SK-MEL-5 (cell line): ENCODE measurements around the gene METAP1. TPM values are rescaled to one million over a fixed set of nuclear protein-coding genes. Genes with fewer than 3 reads are reported as not detected.
A peak's percentile ranks its signal among the peaks of the same experiment; 100 is the strongest.
"Not testable (repeated sequence)": the region's sequence is repeated elsewhere in the genome, so short reads cannot be mapped to it uniquely, and the experiment has no call there.

Experiments used
- DNase-seq: peaks from one replicate; pipeline ENCODE4 v3.0.0-alpha.2; 2016; ENCODE audit warnings: low read depth, low spot score
- in situ Hi-C: cut with HindIII; loops from 2 replicates; pipeline ENCODE4 v1.10.0; 2016; ENCODE audit warnings: low sequenced_read_pairs, high pct_unique_total_duplicates, low pct_unique_long_range_greater_than_20kb
- polyA plus RNA-seq, 2 experiments: library from polyadenylated mRNA; depleted of rRNA; stranded (reverse); fragments of >200 nt; gene quantifications; 2 replicates each; pipeline ENCODE4 v1.2.3, GENCODE V29; 2015
- total RNA-seq: library from RNA; depleted of rRNA; stranded (reverse); fragments of >200 nt; shearing (Covaris generic); gene quantifications from 2 replicates; pipeline ENCODE4 v1.2.3, GENCODE V29; 2014; rRNA removed

Gene METAP1
- total RNA-seq = 53.1 and 58.4 TPM in 2 replicates
- polyA plus RNA-seq (2015; cell fraction: cytosol; rRNA removed) = 44.4 and 49.6 TPM in 2 replicates
- 81.4 and 111 TPM in 2 replicates for polyA plus RNA-seq (2015; cell fraction: nucleus; rRNA removed)

DNA sequence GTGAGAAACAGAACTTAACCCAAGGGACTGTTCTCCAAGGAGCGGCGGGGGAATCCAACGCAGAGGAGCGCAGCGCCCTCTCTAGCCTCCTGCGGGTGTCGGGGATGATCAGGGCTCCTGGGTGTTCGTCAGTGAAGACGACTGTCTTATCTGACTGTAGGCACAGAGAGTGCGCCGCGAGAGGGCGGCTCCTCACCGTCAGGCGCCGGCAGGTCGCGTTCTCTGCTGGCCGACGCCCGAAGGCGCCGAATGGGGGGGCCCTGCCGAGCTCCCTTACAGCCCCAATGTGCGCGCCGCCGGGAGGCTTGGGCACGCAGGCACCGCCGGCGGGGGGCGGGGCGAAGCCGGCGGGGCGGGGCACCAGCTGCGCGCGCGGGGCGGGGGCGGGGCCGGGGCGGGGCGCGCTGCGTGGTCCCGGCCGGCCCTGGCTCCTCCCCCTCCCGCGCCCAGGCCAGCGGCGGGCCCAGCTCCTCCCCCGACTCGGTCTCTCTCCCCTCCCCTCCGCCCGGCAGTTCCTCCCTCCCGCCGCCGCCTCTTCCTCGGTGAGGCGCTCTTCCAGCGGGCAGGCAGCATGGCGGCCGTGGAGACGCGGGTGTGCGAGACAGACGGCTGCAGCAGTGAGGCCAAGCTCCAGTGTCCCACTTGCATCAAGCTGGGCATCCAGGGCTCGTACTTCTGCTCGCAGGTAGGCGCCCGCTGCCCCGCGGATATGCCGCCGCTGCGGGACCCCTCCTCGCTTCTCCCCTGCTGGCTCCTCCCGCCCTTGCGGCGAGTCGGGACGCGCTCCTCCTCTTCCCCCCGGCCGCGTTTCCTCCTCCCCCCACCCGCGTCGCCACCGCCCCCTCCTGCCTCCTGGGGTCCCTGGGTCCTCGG is at the start of gene METAP1:
METAP1 (plus strand) TSS at position 539 of the 873 bp plus-strand sequence; CDS start at position 572, 33 bp downstream.
- in situ Hi-C loops = no loop called here
- DNase-seq = peak; percentile 92

DNA sequence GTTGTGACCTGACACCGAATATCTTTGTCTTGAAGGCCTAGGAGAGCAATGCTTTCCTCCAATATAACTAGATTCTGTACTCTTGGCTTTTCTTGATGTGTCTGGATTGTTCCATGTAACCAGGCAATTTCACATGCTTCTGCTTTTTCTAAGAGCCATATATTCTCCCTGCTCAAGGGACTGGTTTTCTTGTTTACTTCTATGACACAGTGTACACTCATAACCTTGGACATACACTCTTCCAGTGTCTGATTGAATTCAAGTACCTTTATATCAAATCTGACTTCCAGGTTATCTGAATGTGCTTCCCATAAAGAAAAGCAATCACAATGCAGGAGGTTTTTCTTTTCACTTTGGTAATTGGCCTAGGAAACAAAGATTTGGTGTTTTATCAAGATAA is 49.2 kb upstream of the METAP1 start:
- in situ Hi-C loops = no loop called here
- no peak for DNase-seq

DNA sequence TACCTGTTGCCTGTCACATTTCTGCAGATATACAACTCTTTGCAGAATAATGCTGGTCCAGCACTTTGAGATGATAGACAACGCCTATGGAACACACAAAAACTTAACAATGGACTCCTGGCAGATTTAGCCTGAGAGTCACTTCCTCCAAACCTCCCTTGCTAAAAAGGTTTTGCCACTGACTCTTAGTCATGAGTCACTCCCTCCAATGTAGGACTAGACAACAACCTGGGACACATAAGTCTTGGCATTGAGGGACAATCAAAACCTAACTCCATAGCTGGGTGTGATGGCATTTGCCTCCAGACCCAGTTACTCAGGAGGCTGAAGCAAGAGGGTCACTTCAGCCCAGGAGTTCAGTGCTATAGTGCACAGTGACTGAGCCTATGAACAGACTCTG is 44.6 kb upstream of the METAP1 start:
- in situ Hi-C loops = no loop called here
- no peak for DNase-seq

DNA sequence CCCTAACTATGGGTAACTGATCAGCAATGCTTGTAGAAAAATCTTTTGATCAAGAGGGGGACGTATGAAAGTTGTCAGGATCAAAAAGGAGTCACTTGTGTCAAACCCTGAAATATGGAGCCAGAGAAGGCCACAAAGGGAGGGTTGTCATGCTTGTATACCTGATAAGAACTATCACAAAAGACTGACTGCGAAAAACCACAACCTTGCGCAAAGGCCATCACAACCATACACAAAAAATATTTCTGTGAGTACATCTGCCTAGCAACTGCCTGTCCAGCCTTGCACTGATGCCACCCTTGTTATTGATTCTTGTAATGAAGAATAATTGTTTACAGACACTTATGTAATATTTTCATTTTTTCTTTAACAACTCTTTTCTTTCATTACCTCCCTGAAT is 43.8 kb upstream of the METAP1 start:
- DNase-seq = no peak
- in situ Hi-C loops = no loop called here

DNA sequence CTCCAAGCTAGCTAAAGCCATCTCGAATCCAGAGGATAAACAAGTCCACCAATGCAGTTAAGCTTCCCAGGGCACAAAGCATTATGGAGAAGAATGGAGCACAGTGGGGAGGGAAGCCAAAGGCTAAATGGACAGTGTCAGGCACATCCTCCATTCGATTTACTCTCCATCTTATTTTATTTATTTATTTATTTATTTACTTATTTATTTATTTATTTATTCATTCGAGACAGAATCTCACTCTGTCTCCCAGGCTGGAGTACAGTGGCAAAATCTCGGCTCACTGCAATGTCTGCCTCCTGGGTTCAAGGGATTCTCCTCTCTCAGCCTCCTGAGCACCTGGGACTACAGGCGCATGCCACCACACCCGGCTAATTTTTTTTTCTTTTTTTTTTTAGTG is 40.3 kb upstream of the METAP1 start:
- in situ Hi-C loops = no loop called here
- no peak for DNase-seq

DNA sequence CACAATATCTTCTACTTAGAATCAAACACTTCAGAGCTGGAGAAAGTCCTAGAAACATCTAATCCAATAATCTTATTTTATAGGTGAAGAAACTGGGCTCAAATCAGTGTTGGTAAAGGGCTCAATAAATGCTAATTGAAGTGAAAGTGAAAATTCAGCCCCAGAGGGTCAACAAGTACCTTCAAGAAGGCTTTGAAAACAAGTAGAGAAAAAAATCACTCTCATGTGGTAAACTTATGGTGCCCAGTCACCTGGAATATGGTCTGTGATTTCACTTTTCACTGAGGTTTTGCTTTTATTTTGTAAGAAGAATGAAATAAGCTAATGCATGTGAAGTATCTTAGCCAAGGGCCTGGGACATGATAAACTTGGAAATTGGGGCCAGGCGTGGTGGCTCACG is 37.5 kb upstream of the METAP1 start:
- no peak for DNase-seq
- in situ Hi-C loops = no loop called here

DNA sequence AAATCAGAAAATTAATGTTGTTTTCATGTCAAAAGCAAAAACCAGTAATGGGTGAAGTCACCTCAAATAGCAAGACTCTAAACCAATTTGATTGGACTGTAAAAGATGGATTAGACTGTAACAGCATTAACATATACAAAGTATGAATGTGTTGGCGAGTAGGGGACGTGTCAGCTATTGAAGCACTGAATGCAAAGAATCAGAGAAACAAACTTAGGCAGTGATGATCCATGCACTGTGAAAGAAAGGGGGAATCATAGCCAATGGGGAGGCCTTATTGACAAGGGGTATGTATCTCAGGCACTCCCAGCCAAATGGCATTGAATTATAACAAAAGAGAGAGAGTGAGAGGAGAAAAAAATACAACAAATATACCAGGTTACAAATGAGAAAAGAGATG is 36.1 kb upstream of the METAP1 start:
- in situ Hi-C loops = no loop called here
- no peak for DNase-seq

DNA sequence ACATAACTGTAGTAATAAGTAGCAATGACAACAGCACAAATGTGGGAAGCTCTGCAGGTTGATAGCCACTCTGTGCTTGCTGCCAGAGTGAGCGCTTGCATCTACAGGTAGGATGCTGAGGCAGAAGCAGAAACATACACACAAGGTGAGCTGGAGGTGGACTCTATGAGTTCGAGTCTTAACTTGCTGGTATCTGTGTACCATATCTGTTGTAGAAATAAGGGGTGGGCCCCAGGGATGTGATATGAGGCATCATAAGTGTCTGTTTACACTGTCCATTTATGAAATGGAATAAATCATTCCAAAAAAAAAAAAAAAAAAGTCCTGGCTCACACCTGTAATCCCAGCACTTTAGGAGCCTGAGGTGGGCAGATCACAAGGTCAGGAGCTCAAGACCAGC is 33.8 kb upstream of the METAP1 start:
- in situ Hi-C loops = no loop called here
- DNase-seq = no peak

DNA sequence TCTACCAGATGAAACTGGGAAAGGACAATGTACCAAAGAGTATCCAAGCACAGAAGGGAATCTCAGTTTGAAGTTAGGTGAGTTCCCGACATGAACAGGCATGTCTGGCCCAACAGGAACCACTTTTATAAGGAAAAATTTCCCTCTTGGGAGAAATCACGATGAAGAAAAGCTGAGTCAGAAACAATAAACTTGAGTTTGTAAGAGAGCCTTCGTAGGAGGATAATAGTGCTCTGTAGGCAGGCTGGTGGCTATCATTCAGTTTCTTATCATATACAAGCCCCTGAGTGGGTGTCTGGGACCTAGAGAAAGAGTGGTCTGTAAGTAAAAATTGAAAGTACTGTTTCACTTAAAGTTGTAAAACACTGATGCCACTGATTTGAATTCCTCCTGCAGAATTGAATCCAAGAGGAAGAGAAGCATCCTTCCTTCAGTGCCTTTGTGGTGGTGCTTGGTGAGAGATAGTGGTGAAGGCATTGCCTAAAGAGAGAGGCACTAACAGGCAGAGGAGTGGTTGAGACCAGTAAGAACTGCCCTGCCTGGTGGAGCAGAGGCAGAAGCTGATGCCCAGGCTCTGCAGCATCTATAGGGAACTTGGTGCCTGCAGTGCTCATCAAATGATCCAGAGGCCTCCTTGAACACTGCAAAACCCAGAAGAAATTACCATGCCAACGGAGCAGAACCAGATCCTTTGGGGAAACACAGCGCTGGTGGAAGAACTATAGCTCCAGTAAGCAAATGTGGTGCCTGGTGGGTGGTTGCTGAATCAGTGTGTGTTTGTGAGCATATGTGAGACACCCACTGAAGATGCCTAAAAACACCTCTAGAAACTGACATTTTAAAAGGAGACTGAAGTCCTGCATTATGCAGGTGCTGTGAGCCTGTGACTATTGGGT is 31.7 kb upstream of the METAP1 start:
- in situ Hi-C loops = no loop called here

DNA sequence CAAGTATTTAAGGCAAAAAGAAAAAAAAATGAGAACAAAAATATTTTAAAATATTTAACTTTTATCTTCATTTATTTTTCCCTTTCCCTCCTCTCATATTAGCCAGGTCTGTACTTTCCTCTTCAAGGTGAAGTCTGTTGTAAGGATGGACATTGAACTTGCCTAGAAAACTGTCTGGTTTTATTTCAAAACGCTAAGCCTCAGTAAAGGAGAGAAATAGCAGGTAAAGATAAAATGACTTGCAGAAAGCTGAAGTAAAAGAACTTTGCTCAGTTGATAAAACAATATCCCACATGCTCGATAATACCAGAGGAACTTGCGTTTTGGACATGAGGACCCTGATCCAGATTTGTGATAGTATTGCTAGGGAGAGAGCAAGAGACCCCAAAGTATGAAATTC is 28.6 kb upstream of the METAP1 start:
- in situ Hi-C loops = no loop called here

More for the DNA sequence above, 31.7 kb upstream of the METAP1 start:
- no peak for DNase-seq

DNA sequence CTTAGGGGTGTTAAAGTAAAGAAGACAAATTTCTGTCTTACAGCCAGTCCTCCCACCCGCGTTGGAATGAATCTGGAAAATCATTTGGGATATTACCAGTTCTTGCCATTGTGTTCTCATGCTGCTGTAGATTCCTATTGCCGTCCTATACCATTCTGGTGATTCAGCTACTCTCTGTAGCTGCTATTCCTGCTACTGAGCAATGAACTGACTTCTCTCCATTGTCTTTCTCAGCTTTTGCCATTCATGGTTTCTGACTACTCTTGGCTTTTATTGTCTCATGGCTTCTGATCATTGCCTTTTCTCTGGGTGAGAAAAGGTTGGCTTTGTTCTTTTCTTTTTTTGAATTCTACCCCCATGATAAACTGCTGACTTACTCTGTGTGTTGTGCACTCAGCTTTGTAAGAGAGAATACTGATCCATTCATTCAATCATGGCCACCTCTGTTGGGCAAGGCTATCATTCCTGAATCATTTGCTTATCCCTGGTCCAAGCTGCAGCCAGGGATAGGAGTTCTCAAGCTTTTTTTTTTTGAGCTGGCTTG is 27.7 kb upstream of the METAP1 start:
- DNase-seq = peak; percentile 55
- in situ Hi-C loops = no loop called here

More for the DNA sequence above, 28.6 kb upstream of the METAP1 start:
- DNase-seq = no peak

DNA sequence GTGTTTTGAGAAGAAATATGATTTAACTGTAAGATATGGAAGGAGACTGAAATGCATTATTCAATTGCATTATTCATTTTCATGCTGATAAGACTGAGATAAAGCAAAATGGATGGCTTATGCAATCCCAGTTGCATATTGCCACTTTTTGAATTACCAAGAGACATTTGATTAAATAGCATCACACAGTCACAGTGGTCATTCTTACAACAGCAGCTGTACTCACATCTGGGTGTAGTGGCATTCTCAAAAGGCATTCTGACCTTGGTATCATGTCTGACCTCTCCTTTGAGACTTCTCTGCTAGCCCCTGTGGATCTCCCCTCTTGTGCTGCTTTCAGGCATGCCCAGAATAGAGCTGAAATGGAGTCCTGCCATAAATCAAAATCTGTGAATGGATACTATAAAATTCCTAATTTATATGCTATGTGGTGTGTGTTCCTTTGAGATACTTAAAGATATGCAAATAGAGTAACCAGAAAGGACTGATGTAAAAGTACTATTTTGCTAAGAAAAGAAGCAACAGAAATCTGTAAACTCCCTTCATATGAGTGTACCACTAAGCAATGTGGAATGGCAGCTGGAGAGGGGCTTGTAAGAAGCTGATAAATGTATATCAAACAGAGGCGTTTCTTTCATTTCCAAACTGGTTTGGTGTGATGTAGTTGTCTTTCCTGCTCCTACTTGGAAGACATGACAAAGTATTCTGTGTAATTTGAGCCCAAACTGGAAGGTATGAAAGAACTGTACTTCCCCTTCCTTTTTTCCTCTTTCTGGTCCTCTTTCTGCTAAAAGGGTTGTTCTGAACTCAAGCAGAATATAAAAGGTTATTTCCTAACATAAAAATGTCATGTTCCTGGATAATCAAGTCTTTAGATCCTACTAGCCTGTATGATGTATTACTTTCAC is 25.4 kb upstream of the METAP1 start:
- in situ Hi-C loops = no loop called here
- DNase-seq = no peak

DNA sequence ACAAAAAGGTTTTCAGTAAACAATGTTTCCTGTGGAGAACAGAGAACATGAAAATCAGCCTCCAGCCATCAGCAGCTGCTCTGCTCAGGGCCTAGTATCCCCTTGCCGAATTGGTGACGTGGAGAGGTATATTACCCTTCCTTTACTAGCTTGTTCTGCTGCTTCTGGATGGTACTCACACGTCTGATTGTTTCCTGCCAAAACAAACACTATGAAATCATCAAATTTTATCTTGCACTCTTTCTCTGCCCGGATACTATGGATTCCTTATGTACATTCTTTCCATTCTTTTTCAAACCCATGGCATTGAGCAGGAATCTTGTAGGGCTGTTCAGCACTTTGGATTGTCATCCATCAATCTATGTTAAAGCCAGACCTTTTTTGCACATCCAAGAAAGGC is 18.8 kb upstream of the METAP1 start:
- DNase-seq = no peak

DNA sequence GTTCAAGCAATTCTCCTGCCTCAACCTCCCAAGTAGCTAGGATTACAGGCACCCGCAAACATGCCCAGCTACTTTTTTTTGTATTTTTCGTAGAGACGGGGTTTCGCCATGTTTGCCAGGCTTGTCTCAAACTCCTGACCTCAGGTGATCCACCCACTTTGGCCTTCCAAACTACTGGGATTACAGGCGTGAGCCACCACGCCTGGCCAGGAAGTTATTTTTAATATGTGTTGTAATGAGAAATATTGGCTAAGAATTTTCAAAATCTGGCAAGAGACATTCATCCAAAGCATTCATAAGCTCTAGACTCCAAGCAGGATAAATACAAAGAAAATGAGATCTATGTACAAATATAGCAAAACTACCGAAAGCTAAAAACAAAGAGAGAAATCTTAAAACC is 18.0 kb upstream of the METAP1 start:
- DNase-seq = no peak
- in situ Hi-C loops = no loop called here

More for the DNA sequence above, 18.8 kb upstream of the METAP1 start:
- in situ Hi-C loops = no loop called here

DNA sequence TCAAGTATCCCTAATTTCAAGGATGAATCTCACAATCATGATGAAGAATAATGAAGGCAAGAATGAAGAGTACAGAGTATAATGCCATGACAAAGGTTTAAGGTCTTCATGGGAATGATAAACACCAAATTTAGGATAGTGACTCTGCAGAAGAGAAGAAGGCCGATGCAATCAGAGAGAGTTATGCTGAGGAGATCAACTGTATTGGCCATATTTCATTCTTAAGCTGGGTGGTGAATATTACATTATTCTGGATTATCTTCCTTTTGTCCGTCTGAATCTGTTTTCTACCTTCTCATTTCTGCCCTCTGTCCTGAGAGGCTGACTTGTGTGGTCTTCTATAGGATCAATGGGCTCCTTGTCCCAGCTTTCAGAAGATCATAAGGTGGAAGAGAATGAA is 7.8 kb upstream of the METAP1 start:
- in situ Hi-C loops = no loop called here
- DNase-seq = no peak

DNA sequence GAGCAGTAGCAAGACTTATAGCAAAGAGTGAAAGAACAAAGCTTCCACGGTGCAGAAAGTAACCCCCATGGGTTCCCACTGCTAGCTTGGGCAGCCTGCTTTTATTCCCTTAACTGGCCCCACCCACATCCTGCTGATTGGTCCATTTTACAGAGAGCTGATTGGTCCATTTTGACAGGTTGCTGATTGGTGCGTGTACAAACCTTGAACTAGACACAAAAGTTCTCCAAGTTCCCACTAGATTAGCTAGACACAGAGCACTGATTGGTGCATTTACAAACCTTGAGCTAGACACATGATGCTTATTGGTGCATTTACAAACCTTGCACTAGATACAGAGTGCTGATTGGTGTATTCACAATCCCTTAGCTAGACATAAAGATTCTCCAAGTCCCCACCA is 2.7 kb upstream of the METAP1 start:
- in situ Hi-C loops = not testable (repeated sequence)

DNA sequence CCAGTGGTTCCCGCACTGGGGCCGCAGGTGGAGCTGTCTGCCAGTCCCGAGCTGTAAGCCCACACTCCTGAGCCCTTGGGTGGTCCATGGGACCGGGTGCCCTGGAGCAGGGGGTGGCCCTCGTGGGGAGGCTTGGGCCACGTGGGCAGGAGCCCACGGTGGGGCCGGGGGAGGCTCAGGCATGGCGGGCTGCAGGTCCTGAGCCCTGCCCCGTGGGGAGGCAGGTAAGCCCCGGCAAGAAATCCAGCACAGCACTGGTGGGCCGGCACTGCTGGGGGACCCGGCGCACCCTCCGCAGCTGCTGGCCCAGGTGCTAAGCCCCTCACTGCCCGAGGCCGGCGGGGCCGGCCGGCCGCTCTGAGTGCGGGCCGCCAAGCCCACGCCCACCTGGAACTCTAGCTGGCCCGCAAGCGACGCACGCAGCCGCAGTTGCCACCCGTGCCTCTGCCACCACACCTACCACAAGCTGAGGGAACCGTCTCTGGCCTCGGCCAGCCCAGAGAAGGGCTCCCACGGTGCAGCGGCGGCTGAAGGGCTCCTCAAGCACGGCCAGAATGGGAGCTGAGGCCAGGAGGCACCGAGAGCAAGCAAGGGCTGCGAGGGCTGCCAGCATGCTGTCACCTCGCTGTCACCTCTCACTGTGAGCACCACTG is 2.0 kb upstream of the METAP1 start:
- in situ Hi-C loops = no loop called here
- no peak for DNase-seq

More for the DNA sequence above, 2.7 kb upstream of the METAP1 start:
- not testable (repeated sequence) for DNase-seq
